ENCODE results near the gene CPM. TPM values are rescaled to one million over a fixed set of nuclear protein-coding genes. Genes with fewer than 3 reads are reported as not detected.
"Not testable (repeated sequence)": the region's sequence is repeated elsewhere in the genome, so short reads cannot be mapped to it uniquely, and the experiment has no call there.

The CPM gene
- total RNA-seq, 1 donor from 2014 or later, result 32.5 TPM

- intact Hi-C loops (cut with DNase I), result loop anchor here (10.0 kb wide), 1 partner anchor 199 kb away; no protein-coding TSS in a partner anchor
- ATAC-seq, result no peak
- DNase-seq (ENCODE audit: low spot score), result no peak
These were observed 67.4 kb downstream of the CPM start for GRCh38 chr12:68865399-68866164.

GRCh38 chr12:68864604-68865003 lies 68.4 kb downstream of the CPM start:
- no peak for DNase-seq (ENCODE audit: low spot score)
- intact Hi-C loops (cut with DNase I), result loop anchor here (10.0 kb wide), 1 partner anchor 200 kb away; no protein-coding TSS in a partner anchor
- ATAC-seq, result no peak

GRCh38 chr12:68863886-68864454 lies 69.0 kb downstream of the CPM start:
- DNase-seq (ENCODE audit: low spot score), result not testable (repeated sequence)
- intact Hi-C loops (cut with DNase I), result loop anchor here (10.0 kb wide), 1 partner anchor 201 kb away; no protein-coding TSS in a partner anchor
- ATAC-seq, result peak; percentile 46

GRCh38 chr12:68863109-68863770 lies 69.7 kb downstream of the CPM start:
- DNase-seq (ENCODE audit: low spot score), result no peak
- no peak for ATAC-seq
- intact Hi-C loops (cut with DNase I), result loop anchor here (10.0 kb wide), 1 partner anchor 202 kb away; no protein-coding TSS in a partner anchor

GRCh38 chr12:68861890-68862289 lies 71.1 kb downstream of the CPM start:
- DNase-seq (ENCODE audit: low spot score) (no peak), ATAC-seq (no peak)
- intact Hi-C loops (cut with DNase I), result loop anchor here (10.0 kb wide), 1 partner anchor 203 kb away; no protein-coding TSS in a partner anchor

- DNase-seq (ENCODE audit: low spot score) (no peak), ATAC-seq (no peak)
- intact Hi-C loops (cut with DNase I), result no loop called here
These were observed 76.5 kb downstream of the CPM start for GRCh38 chr12:68856510-68856909.

- ATAC-seq, result no peak
- intact Hi-C loops (cut with DNase I), result no loop called here
- DNase-seq (ENCODE audit: low spot score), result no peak
These were observed 77.2 kb downstream of the CPM start for GRCh38 chr12:68855771-68856170.

- DNase-seq (ENCODE audit: low spot score) (no peak), ATAC-seq (no peak)
- intact Hi-C loops (cut with DNase I), result no loop called here
These were observed 77.9 kb downstream of the CPM start for GRCh38 chr12:68855111-68855510.

- no peak for DNase-seq (ENCODE audit: low spot score)
- ATAC-seq, result no peak
- intact Hi-C loops (cut with DNase I), result no loop called here
These were observed 78.4 kb downstream of the CPM start for GRCh38 chr12:68854554-68854953.

- ATAC-seq (no peak), DNase-seq (ENCODE audit: low spot score) (no peak)
- intact Hi-C loops (cut with DNase I), result no loop called here
These were observed 78.9 kb downstream of the CPM start for GRCh38 chr12:68854078-68854468.

- ATAC-seq (no peak), DNase-seq (ENCODE audit: low spot score) (no peak)
- intact Hi-C loops (cut with DNase I), result no loop called here
These were observed 79.4 kb downstream of the CPM start for GRCh38 chr12:68853396-68854077.

GRCh38 chr12:68851592-68852306 lies 81.2 kb downstream of the CPM start:
- ATAC-seq (no peak), DNase-seq (ENCODE audit: low spot score) (no peak)
- intact Hi-C loops (cut with DNase I), result no loop called here

GRCh38 chr12:68850390-68850789 lies 82.6 kb downstream of the CPM start:
- intact Hi-C loops (cut with DNase I), result no loop called here
- ATAC-seq (no peak), DNase-seq (ENCODE audit: low spot score) (no peak)

GRCh38 chr12:68846811-68847210 lies 86.2 kb downstream of the CPM start:
- DNase-seq (ENCODE audit: low spot score) (no peak), ATAC-seq (no peak)
- intact Hi-C loops (cut with DNase I), result no loop called here

- DNase-seq (ENCODE audit: low spot score), result no peak
- intact Hi-C loops (cut with DNase I), result no loop called here
- peak; percentile 61 for ATAC-seq
These were observed 87.9 kb downstream of the CPM start for GRCh38 chr12:68844788-68845695.

GRCh38 chr12:68844318-68844745 lies 88.6 kb downstream of the CPM start:
- peak; percentile 41 for ATAC-seq

GRCh38 chr12:68842784-68843567 lies 90.0 kb downstream of the CPM start:
- intact Hi-C loops (cut with DNase I), result no loop called here
- no peak for ATAC-seq
- no peak for DNase-seq (ENCODE audit: low spot score)

More at GRCh38 chr12:68844318-68844745, 88.6 kb downstream of the CPM start:
- DNase-seq (ENCODE audit: low spot score), result no peak
- intact Hi-C loops (cut with DNase I), result no loop called here

Measured in sciatic nerve (tissue), 2 donors.